ENCODE data around the gene SERPINA9.
"Not testable (repeated sequence)": the region's sequence is repeated elsewhere in the genome, so short reads cannot be mapped to it uniquely, and the experiment has no call there.

The SERPINA9 gene, protein sequence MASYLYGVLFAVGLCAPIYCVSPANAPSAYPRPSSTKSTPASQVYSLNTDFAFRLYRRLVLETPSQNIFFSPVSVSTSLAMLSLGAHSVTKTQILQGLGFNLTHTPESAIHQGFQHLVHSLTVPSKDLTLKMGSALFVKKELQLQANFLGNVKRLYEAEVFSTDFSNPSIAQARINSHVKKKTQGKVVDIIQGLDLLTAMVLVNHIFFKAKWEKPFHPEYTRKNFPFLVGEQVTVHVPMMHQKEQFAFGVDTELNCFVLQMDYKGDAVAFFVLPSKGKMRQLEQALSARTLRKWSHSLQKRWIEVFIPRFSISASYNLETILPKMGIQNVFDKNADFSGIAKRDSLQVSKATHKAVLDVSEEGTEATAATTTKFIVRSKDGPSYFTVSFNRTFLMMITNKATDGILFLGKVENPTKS

DNA sequence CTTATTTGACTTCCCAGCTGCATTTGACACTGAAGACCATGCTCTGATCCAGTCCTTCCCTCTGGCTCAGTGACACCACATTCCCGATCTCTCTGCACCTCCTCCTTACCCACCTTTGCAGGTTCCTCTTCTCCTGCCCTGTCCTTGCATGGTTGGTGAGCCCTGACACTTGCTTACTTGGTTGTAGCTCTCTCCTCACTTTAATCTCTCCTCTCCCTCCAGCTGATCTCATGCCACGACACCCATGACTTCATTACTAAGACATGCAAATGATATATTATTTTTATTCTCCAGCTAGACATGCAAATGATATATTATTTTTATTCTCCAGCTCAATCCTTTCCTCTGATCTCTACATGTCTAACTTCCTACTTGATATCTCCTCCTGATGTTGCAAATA is at the start of gene SERPINA9:
Gene SERPINA9, minus strand, starts transcription at position 175 of the 400 bp plus-strand sequence. CDS start 6,357 bp downstream, outside the sequence.
- no peak for DNase-seq (ENCODE audit: low spot score)

DNA sequence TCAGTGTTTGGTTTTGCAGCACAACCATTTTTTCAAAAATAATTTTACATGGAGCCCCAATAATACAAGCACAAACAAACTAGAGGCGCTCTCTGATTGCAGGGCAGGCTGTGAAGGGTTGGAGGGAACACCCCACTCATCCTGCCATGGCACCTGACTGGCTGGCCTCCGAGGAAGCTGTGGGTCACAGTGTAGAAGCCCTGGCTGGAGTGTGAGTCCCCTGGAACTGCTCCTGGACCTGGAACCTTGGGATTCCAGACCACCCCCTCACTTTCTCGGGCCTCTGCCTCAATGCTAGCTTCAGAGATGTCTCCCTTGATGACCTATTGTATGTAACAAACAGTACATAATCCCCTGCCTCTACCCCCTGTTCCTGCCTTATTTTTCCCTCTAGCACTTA is 48.1 kb upstream of the SERPINA9 start:
- DNase-seq (ENCODE audit: low spot score), result no peak

GRCh38 chr14:94523265-94523664 is 47.3 kb upstream of the SERPINA9 start:
- no peak for DNase-seq (ENCODE audit: low spot score)

- no peak for DNase-seq (ENCODE audit: low spot score)
These were observed 46.2 kb upstream of the SERPINA9 start for GRCh38 chr14:94522115-94522724.

- no peak for DNase-seq (ENCODE audit: low spot score)
These were observed 45.5 kb upstream of the SERPINA9 start for GRCh38 chr14:94521375-94522114.

DNA sequence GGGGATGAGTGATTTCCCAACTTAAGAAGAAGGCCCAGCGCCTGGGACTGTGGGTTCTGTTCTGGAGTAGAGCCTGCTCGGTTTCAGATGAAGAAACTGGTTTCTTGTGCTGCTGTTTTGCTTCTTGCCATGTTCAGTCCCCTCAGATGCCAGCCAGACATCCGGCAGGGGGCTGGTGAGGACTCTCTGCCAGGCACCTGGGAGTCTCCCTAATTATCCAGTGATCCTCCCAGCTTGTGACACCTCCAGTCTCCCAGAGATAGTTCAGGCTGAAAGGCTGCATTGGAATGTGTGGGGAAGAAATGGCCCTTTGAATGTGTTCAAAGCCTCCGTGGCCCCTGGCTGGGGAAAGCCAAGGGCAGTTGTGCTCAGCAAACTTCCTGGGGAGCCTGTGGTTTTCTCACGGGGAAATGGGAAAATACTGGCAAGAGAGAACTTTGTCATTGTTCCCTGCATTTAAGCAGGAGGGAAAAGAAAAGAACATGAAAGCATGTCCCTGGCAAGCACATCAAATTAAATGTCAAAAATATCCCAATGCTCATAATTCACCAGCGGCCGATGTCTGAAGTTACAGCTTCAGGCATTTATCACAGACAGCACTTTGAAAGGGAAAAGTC is 41.8 kb upstream of the SERPINA9 start:
- DNase-seq (ENCODE audit: low spot score), result no peak

DNA sequence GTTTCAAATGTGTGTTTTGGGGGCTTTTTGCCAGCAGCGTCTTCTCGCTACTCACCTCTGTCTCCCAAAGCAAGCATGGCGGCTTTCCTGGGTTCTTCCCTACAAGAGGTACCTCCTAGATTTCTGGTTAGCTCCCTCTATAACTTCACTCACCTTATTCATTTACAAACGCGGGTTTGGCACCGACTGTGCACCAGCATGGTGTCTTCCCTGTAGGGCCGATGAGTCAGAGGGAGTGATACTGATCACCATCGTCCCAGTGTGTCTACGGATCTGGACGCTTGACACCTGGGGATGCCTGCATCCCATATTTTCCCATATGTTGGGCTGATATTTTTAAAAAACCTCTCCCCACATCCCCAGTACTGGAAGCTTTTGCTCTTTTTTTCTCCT is 41.2 kb upstream of the SERPINA9 start:
- DNase-seq (ENCODE audit: low spot score), result no peak

DNA sequence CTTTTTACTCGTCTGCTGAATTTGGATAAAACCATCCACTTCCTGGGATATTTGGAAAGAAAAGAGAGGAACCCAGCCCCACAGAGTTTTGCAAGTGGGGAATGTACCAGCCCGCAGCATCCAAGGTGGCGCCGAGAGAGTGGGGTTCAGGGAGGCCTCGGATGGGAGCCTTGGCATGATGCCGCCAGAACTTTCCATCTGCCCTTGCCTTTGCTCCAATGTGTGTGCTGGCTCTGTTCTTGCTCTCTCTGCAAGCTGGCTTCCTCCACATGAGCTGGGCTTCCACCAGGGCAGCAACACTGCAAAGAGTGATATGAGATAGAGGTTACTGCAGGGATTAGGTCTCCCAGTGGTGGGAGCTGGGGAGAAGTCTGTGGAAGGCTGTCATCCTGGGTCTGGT is 39.9 kb upstream of the SERPINA9 start:
- DNase-seq (ENCODE audit: low spot score), result no peak

DNA sequence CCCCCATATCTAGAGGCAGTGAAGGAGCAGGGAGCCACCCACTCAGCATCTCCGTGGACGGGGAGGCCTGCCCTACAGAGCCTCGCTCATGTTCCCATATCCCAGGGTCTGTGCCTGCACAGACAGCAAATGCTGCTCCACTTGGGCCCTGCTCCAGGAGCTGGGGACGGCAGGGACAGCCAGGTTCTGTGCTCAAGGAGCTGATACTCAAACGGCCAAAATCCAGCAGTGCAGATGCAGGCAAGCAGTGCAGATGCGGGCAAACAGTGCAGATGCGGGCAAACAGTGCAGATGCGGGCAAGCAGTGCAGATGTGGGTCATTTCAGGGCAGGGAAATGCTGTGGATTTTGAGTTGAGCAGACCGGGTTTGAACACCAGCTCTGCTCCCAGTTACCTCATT is 39.4 kb upstream of the SERPINA9 start:
- DNase-seq (ENCODE audit: low spot score), result no peak

GRCh38 chr14:94514351-94514750 is 38.4 kb upstream of the SERPINA9 start:
- no peak for DNase-seq (ENCODE audit: low spot score)

DNA sequence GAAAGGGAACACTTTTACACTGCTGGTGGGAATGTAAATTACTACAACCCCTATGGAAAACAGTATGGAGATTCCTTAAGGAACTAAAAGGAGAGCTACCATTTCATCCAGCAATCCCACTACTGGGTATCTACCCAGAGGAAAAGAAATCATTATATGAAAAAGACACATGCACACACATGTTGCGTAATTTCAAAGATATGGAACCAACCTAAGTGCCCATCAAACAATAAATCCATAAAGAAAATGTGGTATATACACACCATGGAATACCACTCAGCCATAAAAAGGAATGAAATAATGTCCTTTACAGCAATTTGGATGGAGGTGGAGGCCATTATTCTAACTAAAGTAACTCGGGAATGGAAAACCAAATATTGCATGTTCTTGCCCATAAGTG is 34.5 kb upstream of the SERPINA9 start:
- not testable (repeated sequence) for DNase-seq (ENCODE audit: low spot score)

DNA sequence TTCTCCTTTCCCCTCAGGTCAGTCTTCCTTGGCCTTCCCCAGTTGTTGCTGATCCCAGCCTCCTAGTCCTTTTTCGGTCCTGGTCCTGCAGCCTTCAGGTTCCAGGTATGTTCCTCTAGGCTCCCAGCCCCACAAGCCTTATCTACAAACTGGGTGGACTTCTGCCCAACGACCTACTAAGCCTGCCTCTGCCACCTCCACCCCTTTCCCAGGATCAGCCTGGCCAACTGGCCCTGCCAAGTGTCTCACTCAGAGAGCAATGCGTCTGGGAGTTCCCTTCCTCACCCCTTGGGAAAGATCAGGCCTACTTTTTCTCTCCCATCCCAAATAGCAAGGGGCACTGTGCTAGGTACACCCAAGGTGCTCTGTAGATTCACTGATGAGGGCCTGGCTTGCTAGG is 33.4 kb upstream of the SERPINA9 start, which contains the start of gene SERPINA12:
Gene SERPINA12, minus strand, starts transcription at position 114 of the 400 bp plus-strand sequence. CDS start 11,072 bp downstream, outside the sequence.
- DNase-seq (ENCODE audit: low spot score), result no peak

DNA sequence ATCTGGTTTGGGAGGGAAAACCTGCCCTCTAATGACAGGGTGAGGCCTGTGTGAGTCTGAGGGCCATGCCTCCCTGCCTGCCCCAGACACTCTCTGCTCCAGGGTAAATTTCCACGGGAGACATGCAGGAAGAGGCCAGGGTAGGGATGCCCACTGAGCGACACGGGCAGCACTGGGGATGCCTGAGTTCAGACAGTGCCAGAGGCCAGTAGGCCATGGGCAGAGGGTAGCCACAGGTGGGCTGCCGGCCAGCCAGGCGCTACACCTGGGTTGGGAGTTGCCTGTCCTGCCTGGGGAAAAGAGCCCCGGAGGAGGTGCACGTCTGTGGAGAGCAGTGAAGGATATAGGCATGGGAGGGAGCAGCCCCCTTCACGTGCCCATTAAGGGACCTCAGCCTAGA is 29.6 kb upstream of the SERPINA9 start:
- no peak for DNase-seq (ENCODE audit: low spot score)

- no peak for DNase-seq (ENCODE audit: low spot score)
These were observed 29.2 kb upstream of the SERPINA9 start for GRCh38 chr14:94505206-94505605.

GRCh38 chr14:94501588-94502516 is 25.9 kb upstream of the SERPINA9 start:
- DNase-seq (ENCODE audit: low spot score), result no peak

- DNase-seq (ENCODE audit: low spot score), result no peak
These were observed 24.3 kb upstream of the SERPINA9 start for GRCh38 chr14:94500264-94500663.

- DNase-seq (ENCODE audit: low spot score), result no peak
These were observed 23.7 kb upstream of the SERPINA9 start for GRCh38 chr14:94499673-94500072.

DNA sequence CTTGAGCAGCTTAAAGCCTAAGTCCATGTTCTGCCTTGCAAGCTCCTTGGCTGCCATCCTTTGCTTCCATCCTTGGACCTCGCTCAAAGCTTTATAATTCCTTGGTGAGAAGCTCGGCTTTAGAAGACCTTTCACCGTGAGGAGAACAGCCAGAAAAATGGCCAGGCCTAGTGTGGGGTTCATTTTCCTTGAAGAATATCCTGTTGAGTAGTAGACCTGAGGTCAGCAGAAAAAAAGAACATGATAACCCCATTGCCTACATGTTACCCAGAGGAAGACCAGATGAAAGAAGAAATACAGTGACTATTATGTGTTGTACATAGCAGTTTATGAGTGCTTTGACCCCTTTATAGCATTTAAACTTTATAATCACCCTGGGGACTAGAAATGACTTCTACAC is 22.2 kb upstream of the SERPINA9 start:
- no peak for DNase-seq (ENCODE audit: low spot score)

GRCh38 chr14:94494085-94494484 is 18.1 kb upstream of the SERPINA9 start:
- no peak for DNase-seq (ENCODE audit: low spot score)

DNA sequence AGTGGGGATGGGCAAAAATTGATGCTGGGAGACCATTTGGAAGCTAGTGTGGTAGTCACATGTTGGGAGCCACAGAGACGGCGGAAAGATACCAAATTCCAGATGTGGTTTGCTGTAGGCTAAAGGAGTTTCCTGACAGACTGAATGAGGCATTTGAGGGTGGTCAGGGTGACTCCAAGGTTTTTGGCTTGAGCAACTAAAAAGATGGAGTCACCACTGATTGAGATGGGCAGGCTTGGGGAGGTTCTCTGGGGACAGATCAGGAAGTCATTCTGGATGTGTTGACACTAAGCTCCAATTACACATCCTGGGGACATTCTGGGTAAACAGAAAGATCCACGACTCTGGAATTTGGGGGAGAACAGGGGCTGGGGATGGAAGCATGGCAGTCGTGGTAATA is 15.5 kb upstream of the SERPINA9 start:
- no peak for DNase-seq (ENCODE audit: low spot score)

DNA sequence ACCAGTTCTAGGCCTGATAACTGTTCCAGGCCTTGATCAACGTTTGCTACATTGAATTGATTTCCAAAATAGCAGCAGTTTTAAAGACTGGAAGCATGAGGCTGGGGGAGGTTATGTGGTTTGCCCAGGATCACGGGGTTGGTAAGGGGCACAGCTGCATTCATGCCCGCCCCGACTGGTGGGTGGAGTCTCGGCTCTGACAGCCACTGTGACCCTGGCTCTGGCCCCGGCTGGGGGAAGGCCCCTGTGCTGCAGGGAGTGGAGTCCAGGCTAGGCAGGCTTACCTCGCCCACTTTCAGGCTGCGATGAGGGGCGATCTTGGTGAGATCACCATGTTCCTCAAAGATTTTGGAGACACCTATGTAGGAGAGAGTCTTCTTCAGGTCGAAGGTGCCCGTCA is 13.3 kb upstream of the SERPINA9 start:
- no peak for DNase-seq (ENCODE audit: low spot score)

Measured in hematopoietic multipotent progenitor cell treated with erythropoietin and hydrocortisone succinate and interleukin-3 and kit ligand, for 17 days (in vitro differentiated cells).